ENCODE measurements around the gene NIF3L1.

The NIF3L1 gene

GRCh38 chr2:200843993-200844948 is 44.9 kb upstream of the NIF3L1 start:
- TF ChIP-seq ZFP3 (CRISPR knock-in tag; IDR thresholded peaks at IDR 0.05) (no peak), ZNF70 (CRISPR knock-in tag; IDR thresholded peaks at IDR 0.05) (no peak), ZNF565 (CRISPR knock-in tag; conservative IDR thresholded peaks at IDR 0.05; ENCODE audit: low read depth) (no peak), PPARA (CRISPR knock-in tag; IDR thresholded peaks at IDR 0.05; ENCODE audit: borderline replicate concordance) (no peak), ISL1 (CRISPR knock-in tag; IDR thresholded peaks at IDR 0.05) (no peak), POU6F1 (CRISPR knock-in tag; IDR thresholded peaks at IDR 0.05; ENCODE audit: borderline replicate concordance, low read depth) (no peak), TOX (CRISPR knock-in tag; IDR thresholded peaks at IDR 0.05; ENCODE audit: borderline replicate concordance) (no peak), ESRRG (CRISPR knock-in tag; IDR thresholded peaks at IDR 0.05) (no peak)
- TF ChIP-seq, protein P1, sequence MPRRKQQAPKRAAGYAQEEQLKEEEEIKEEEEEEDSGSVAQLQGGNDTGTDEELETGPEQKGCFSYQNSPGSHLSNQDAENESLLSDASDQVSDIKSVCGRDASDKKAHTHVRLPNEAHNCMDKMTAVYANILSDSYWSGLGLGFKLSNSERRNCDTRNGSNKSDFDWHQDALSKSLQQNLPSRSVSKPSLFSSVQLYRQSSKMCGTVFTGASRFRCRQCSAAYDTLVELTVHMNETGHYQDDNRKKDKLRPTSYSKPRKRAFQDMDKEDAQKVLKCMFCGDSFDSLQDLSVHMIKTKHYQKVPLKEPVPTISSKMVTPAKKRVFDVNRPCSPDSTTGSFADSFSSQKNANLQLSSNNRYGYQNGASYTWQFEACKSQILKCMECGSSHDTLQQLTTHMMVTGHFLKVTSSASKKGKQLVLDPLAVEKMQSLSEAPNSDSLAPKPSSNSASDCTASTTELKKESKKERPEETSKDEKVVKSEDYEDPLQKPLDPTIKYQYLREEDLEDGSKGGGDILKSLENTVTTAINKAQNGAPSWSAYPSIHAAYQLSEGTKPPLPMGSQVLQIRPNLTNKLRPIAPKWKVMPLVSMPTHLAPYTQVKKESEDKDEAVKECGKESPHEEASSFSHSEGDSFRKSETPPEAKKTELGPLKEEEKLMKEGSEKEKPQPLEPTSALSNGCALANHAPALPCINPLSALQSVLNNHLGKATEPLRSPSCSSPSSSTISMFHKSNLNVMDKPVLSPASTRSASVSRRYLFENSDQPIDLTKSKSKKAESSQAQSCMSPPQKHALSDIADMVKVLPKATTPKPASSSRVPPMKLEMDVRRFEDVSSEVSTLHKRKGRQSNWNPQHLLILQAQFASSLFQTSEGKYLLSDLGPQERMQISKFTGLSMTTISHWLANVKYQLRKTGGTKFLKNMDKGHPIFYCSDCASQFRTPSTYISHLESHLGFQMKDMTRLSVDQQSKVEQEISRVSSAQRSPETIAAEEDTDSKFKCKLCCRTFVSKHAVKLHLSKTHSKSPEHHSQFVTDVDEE (CRISPR knock-in tag; IDR thresholded peaks at IDR 0.05): no peak
- no peak for ATAC-seq

DNA sequence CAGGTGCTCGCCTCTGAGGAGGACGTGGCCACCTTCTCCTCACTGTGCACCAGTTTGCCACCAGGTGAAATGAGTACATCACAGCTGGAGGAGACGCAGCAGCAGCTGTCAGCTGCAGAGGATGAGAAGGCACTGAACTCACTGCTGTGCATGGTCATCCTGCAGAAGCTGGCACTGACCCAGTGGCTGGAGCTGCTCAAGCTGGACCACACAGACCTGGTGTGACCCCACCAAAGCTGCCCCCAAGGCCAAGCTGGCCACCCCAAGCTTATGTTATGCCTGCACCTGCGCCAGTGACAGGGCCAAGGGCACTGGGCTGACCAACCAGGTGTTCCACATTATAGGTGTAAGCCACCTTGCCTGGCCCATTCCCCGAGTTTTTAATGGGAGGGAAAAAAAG is 44.0 kb upstream of the NIF3L1 start:
- ATAC-seq: no peak
- TF ChIP-seq TOX (CRISPR knock-in tag; IDR thresholded peaks at IDR 0.05; ENCODE audit: borderline replicate concordance) (no peak), ZC3H10 (CRISPR knock-in tag; IDR thresholded peaks at IDR 0.05) (no peak), CSDC2 (CRISPR knock-in tag; IDR thresholded peaks at IDR 0.05) (no peak), POU6F1 (CRISPR knock-in tag; IDR thresholded peaks at IDR 0.05; ENCODE audit: borderline replicate concordance, low read depth) (no peak), ZNF565 (CRISPR knock-in tag; conservative IDR thresholded peaks at IDR 0.05; ENCODE audit: low read depth) (no peak), TCF4 (CRISPR knock-in tag; IDR thresholded peaks at IDR 0.05; ENCODE audit: borderline replicate concordance) (no peak), PPARA (CRISPR knock-in tag; IDR thresholded peaks at IDR 0.05; ENCODE audit: borderline replicate concordance) (no peak), ZNF70 (CRISPR knock-in tag; IDR thresholded peaks at IDR 0.05) (no peak), ESRRG (CRISPR knock-in tag; IDR thresholded peaks at IDR 0.05) (no peak), RARB (CRISPR knock-in tag; IDR thresholded peaks at IDR 0.05) (no peak), CSRNP3 (CRISPR knock-in tag; IDR thresholded peaks at IDR 0.05) (no peak)
- TF ChIP-seq, protein P1 (CRISPR knock-in tag; IDR thresholded peaks at IDR 0.05): no peak

DNA sequence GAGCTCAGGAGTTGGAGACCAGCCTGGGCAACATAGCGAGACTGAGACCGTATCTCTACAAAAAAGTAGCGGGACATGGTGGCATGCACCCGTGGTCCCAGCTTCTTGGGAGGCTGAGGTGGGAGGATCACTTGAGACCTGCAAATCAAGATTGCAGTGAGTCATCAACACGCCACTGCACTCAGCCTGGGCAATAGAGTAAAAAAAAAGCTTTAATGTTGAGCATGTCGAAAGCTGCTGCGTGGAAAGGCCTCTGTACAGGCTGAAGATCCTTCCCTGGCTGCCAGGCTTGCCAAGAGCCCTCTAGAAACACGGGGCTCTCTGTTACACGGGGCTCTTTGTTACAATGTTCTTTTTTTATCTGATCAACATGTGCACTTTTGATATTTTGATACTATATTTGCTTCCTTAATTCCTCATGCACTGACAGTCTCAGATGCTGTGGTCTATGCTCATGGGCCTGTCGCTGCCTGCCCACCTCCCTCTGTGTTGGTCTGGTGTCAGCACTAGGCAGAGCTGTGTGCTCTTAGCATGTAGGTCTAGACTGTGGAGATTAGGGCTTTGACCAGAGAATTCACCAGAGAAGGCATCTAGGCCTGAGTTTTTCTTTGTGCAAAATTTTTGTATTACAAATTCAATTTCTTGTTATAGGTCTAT is 43.4 kb upstream of the NIF3L1 start:
- TF ChIP-seq, protein P1 (CRISPR knock-in tag; IDR thresholded peaks at IDR 0.05): no peak
- TF ChIP-seq CSDC2 (CRISPR knock-in tag; IDR thresholded peaks at IDR 0.05): no peak
- no peak for TF ChIP-seq BACH2 (CRISPR knock-in tag; IDR thresholded peaks at IDR 0.05; ENCODE audit: borderline replicate concordance)
- no peak for TF ChIP-seq ESRRG (CRISPR knock-in tag; IDR thresholded peaks at IDR 0.05)
- TF ChIP-seq RARB (CRISPR knock-in tag; IDR thresholded peaks at IDR 0.05): no peak
- no peak for TF ChIP-seq PPARA (CRISPR knock-in tag; IDR thresholded peaks at IDR 0.05; ENCODE audit: borderline replicate concordance)
- TF ChIP-seq ZNF565 (CRISPR knock-in tag; conservative IDR thresholded peaks at IDR 0.05; ENCODE audit: low read depth): no peak
- TF ChIP-seq, protein P2, sequence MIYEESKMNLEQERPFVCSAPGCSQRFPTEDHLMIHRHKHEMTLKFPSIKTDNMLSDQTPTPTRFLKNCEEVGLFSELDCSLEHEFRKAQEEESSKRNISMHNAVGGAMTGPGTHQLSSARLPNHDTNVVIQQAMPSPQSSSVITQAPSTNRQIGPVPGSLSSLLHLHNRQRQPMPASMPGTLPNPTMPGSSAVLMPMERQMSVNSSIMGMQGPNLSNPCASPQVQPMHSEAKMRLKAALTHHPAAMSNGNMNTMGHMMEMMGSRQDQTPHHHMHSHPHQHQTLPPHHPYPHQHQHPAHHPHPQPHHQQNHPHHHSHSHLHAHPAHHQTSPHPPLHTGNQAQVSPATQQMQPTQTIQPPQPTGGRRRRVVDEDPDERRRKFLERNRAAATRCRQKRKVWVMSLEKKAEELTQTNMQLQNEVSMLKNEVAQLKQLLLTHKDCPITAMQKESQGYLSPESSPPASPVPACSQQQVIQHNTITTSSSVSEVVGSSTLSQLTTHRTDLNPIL (CRISPR knock-in tag; IDR thresholded peaks at IDR 0.05; ENCODE audit: low read depth): no peak
- TF ChIP-seq ARNTL (CRISPR knock-in tag; IDR thresholded peaks at IDR 0.05; ENCODE audit: borderline replicate concordance, low read depth): no peak
- TF ChIP-seq ZNF8 (CRISPR knock-in tag; IDR thresholded peaks at IDR 0.05): no peak
- no peak for TF ChIP-seq ZFP3 (CRISPR knock-in tag; IDR thresholded peaks at IDR 0.05)
- ATAC-seq: no peak

Measured in SK-N-SH treated with all-trans-retinoic acid at 6 μM for 48 hours (cell line).